CD14-positive monocyte (primary cell): Measurements from ENCODE around the gene EID2. TPM values are rescaled to one million over a fixed set of nuclear protein-coding genes. Genes with fewer than 3 reads are reported as not detected.

Experiments
- DNase-seq, 3 donors: peaks; one replicate each; pipeline ENCODE4 v3.0.0-alpha.2; 2011 to 2022
- H2AFZ ChIP-seq: 2 replicates; pipeline ENCODE4 v1.6.0; 2012; ENCODE audit warnings: mild to moderate bottlenecking, low read depth, low read length, inconsistent platforms; ENCODE audit not compliant: insufficient read depth, poor library complexity, severe bottlenecking
- H3K27ac ChIP-seq, 2 donors: 1 replicate in 1 of 2; 2 replicates in 1 of 2; pipeline ENCODE4 v1.5.1; 2012 to 2013; ENCODE audit warnings: low read length in 2 of 2, control low read depth in 1 of 2, inconsistent platforms in 1 of 2, low read depth in 1 of 2, mild to moderate bottlenecking in 1 of 2
- H3K27me3 ChIP-seq, 2 donors: one replicate each; pipeline versions ENCODE4 v1.6.0 to v1.6.1; 2011 to 2013; ENCODE audit warnings: low read length in 2 of 2; ENCODE audit not compliant: control insufficient read depth in 2 of 2, insufficient read depth in 2 of 2
- H3K36me3 ChIP-seq, 2 donors: replicated peaks in 1 of 2; 1 replicate in 1 of 2; 2 replicates in 1 of 2; pipeline versions ENCODE4 v1.5.1 to v1.6.1; 2012 to 2013; ENCODE audit warnings: low read length in 2 of 2, control low read depth in 1 of 2, inconsistent platforms in 1 of 2, mild to moderate bottlenecking in 1 of 2; ENCODE audit not compliant: insufficient read depth in 2 of 2, control insufficient read depth in 1 of 2
- H3K4me1 ChIP-seq, 2 donors: 1 replicate in 1 of 2; 2 replicates in 1 of 2; pipeline versions ENCODE4 v1.5.1 to v1.6.1; 2012 to 2013; ENCODE audit warnings: low read length in 2 of 2, control low read depth in 1 of 2, inconsistent platforms in 1 of 2, mild to moderate bottlenecking in 1 of 2, moderate library complexity in 1 of 2; ENCODE audit not compliant: insufficient read depth in 2 of 2, control insufficient read depth in 1 of 2
- H3K4me2 ChIP-seq: replicated peaks from 2 replicates; pipeline ENCODE3; 2012; ENCODE audit warnings: low read length, moderate library complexity, mild to moderate bottlenecking; ENCODE audit not compliant: poor library complexity, severe bottlenecking; ENCODE audit errors: extremely low read depth
- H3K4me3 ChIP-seq, 3 experiments: fragments of 200-600 bp in 1 of 3; sonication (generic) in 1 of 3; replicated peaks in 1 of 3; 1 replicate in 2 of 3; 2 replicates in 1 of 3; pipeline ENCODE4 v1.5.1; 2011 to 2013; ENCODE audit warnings: low read length in 3 of 3, mild to moderate bottlenecking in 3 of 3, control low read depth in 2 of 3, low read depth in 2 of 3, inconsistent platforms in 1 of 3, moderate library complexity in 1 of 3
- H3K79me2 ChIP-seq: 2 replicates; pipeline ENCODE4 v1.6.0; 2012; ENCODE audit warnings: mild to moderate bottlenecking, control low read depth, inconsistent platforms, low read length, moderate library complexity; ENCODE audit not compliant: insufficient read depth
- H3K9ac ChIP-seq: 2 replicates; pipeline ENCODE4 v1.6.0; 2017; ENCODE audit warnings: low read length, mild to moderate bottlenecking; ENCODE audit not compliant: insufficient read depth, poor library complexity, severe bottlenecking
- H3K9me3 ChIP-seq, 2 donors: replicated peaks in 1 of 2; 1 replicate in 1 of 2; 2 replicates in 1 of 2; pipeline versions ENCODE4 v1.5.1 to v1.6.1; 2012 to 2013; ENCODE audit warnings: low read length in 2 of 2, control low read depth in 1 of 2; ENCODE audit not compliant: control insufficient read depth in 1 of 2, insufficient read depth in 1 of 2
- H4K20me1 ChIP-seq: 2 replicates; pipeline ENCODE4 v1.6.0; 2012; ENCODE audit warnings: mild to moderate bottlenecking, low read length, control low read depth, moderate library complexity; ENCODE audit not compliant: insufficient read depth
- H3K27ac Mint-ChIP-seq, 7 donors: one replicate each; pipeline ENCODE4 v1.8.0; 2020; ENCODE audit warnings: mild to moderate bottlenecking in 7 of 7, mixed read lengths in 7 of 7, moderate library complexity in 6 of 7, inconsistent platforms in 2 of 7
- H3K27me3 Mint-ChIP-seq, 3 donors: one replicate each; pipeline ENCODE4 v1.8.0; 2021 to 2022; ENCODE audit warnings: low read depth in 3 of 3, mild to moderate bottlenecking in 3 of 3, mixed read lengths in 3 of 3, moderate library complexity in 3 of 3, inconsistent platforms in 1 of 3
- H3K36me3 Mint-ChIP-seq, 2 donors: one replicate each; pipeline ENCODE4 v1.8.0; 2020; ENCODE audit warnings: mixed read lengths in 2 of 2, inconsistent platforms in 1 of 2, mild to moderate bottlenecking in 1 of 2
- H3K4me1 Mint-ChIP-seq: one replicate; pipeline ENCODE4 v1.8.0; 2020; ENCODE audit warnings: mild to moderate bottlenecking, mixed read lengths
- H3K4me3 Mint-ChIP-seq, 2 donors: one replicate each; pipeline ENCODE4 v1.8.0; 2020; ENCODE audit warnings: mild to moderate bottlenecking in 2 of 2, mixed read lengths in 2 of 2, moderate library complexity in 1 of 2
- H3K9me3 Mint-ChIP-seq, 7 donors: one replicate each; pipeline ENCODE4 v1.8.0; 2020 to 2022; ENCODE audit warnings: mixed read lengths in 7 of 7, mild to moderate bottlenecking in 6 of 7, moderate library complexity in 6 of 7, inconsistent platforms in 2 of 7
- CTCF ChIP-seq: fragments of 200-600 bp; IDR thresholded peaks from one replicate; pipeline ENCODE4 v1.8.0; 2022; ENCODE audit warnings: antibody characterized with exemption, mild to moderate bottlenecking
- WGBS: methylation state at CpG from one replicate; pipeline ENCODE4 v1.1.5; 2013; ENCODE audit warnings: missing lambda C conversion rate; ENCODE audit not compliant: insufficient coverage; 5-methylcytosine and 5-hydroxymethylcytosine counted together
- intact Hi-C, 2 donors: fragments of 100-400 bp; cut with micrococcal nuclease; formaldehyde crosslinking; loops; one replicate each; pipeline versions ENCODE4 v1.15.0 to v1.15.1; 2023
- polyA plus RNA-seq, 3 donors: library from polyadenylated mRNA; depleted of rRNA in 1 of 3; unstranded in 2 of 3; stranded (reverse) in 1 of 3; fragments of 300-500 nt in 2 of 3; fragments of >200 nt in 1 of 3; fragmentation: Illumina TruSeq in 2 of 3; gene quantifications; 1 replicate in 2 of 3; 2 replicates in 1 of 3; pipeline ENCODE4 v1.2.3, GENCODE V29; 2012 to 2021

Gene EID2
- polyA plus RNA-seq, 3 donors, result 5.8 to 20.4 (median 12.5) TPM

GRCh38 chr19:39512988-39513387 lies 27.0 kb downstream of the EID2 start:
- DNase-seq, result no peak
- H3K27ac Mint-ChIP-seq, result no peak overlapping the region
- H3K9me3 Mint-ChIP-seq, result peaks cover 0 to 29% (median 15%) of the 10 kb centered on the region in 7 donors
- H2AFZ ChIP-seq, result no peak overlapping the region
- peaks cover 0 to 10% of the 10 kb centered on the region in 2 donors for H3K4me1 ChIP-seq
- H3K4me1 Mint-ChIP-seq, result peaks cover 12% of the 10 kb centered on the region
- TF ChIP-seq CTCF, result no peak
- intact Hi-C loops, result no loop called here
- H3K79me2 ChIP-seq, result no peaks in the 10 kb centered on the region
- H4K20me1 ChIP-seq, result no peaks in the 10 kb centered on the region
- no peak overlapping the region for H3K27ac ChIP-seq
- no peaks in the 10 kb centered on the region for H3K36me3 ChIP-seq
- H3K36me3 Mint-ChIP-seq, result no peaks in the 10 kb centered on the region
- H3K4me3 ChIP-seq, result no peak overlapping the region
- peaks cover 11 to 16% of the 10 kb centered on the region in 2 donors for H3K9me3 ChIP-seq
- H3K9ac ChIP-seq, result no peak overlapping the region
- H3K27me3 ChIP-seq, result peaks cover 37 to 67% of the 10 kb centered on the region in 2 donors
- no peak overlapping the region for H3K4me2 ChIP-seq
- H3K27me3 Mint-ChIP-seq, result peaks cover 70 to 85% (median 82%) of the 10 kb centered on the region in 3 donors
- 0% methylated on average over 1 of the region's 2 CpGs for WGBS
- peak overlapping the region in 1 of 2 donors; percentile 24 for H3K4me3 Mint-ChIP-seq

GRCh38 chr19:39509233-39509632 lies 30.7 kb downstream of the EID2 start:
- no peak overlapping the region for H3K27ac Mint-ChIP-seq
- no CpG with 5 or more reads among the region's 2 CpGs for WGBS
- Histone ChIP-seq H2AFZ (no peak overlapping the region), H3K9me3 (peaks cover 5 to 6% of the 10 kb centered on the region in 2 donors), H4K20me1 (no peaks in the 10 kb centered on the region), H3K36me3 (no peaks in the 10 kb centered on the region), H3K4me1 (peaks cover 7 to 10% of the 10 kb centered on the region in 2 donors), H3K4me3 (no peak overlapping the region), H3K9ac (no peak overlapping the region), H3K27ac (no peak overlapping the region), H3K27me3 (peaks cover 24 to 64% of the 10 kb centered on the region in 2 donors), H3K4me2 (no peak overlapping the region), H3K79me2 (no peaks in the 10 kb centered on the region)
- peaks cover 0 to 24% (median 13%) of the 10 kb centered on the region in 7 donors for H3K9me3 Mint-ChIP-seq
- peaks cover 58 to 85% (median 72%) of the 10 kb centered on the region in 3 donors for H3K27me3 Mint-ChIP-seq
- peak overlapping the region in 1 of 2 donors; percentile 54 for H3K4me3 Mint-ChIP-seq
- peaks cover 0 to 5% of the 10 kb centered on the region in 2 donors for H3K36me3 Mint-ChIP-seq
- intact Hi-C loops, result no loop called here
- H3K4me1 Mint-ChIP-seq, result peaks cover 8% of the 10 kb centered on the region
- no peak for DNase-seq
- TF ChIP-seq CTCF, result no peak
